C4-2B (cell line): ENCODE results near the gene ZNF830.
"Not testable (repeated sequence)": the region's sequence is repeated elsewhere in the genome, so short reads cannot be mapped to it uniquely, and the experiment has no call there.

Experiments
- H3K27ac ChIP-seq: fragments of 450-650 bp; 2 replicates; pipeline ENCODE4 v1.5.1; 2017
- ZFX ChIP-seq: fragments of 450-650 bp; IDR thresholded peaks from 2 replicates; pipeline ENCODE4 v1.6.1; 2017
- TF ChIP-seq, protein P1 (sequence below): fragments of 450-650 bp; conservative IDR thresholded peaks from 2 replicates; pipeline ENCODE4 v1.5.1; 2017; ENCODE audit warnings: mild to moderate bottlenecking

ZNF830 gene

DNA sequence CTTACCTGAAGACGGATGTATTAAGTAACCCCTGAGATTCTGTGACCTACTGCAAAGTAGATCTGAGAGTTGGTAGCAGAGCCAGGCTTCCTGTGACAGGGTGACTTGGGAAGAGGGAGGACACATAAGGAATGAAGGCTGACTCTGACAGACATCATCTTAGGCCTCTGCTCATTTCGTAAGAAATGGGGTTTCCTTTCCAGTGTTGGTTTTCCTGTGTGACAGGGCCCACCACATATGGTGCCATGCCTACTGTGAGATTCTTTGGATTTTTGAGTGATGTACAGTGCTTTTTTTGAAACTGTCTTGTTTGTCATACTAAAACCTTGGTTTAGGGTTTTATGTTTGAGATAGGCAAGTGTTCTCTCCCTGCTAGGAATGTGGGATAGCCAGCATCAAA is 31.7 kb downstream of the ZNF830 start:
- TF ChIP-seq, protein P1, sequence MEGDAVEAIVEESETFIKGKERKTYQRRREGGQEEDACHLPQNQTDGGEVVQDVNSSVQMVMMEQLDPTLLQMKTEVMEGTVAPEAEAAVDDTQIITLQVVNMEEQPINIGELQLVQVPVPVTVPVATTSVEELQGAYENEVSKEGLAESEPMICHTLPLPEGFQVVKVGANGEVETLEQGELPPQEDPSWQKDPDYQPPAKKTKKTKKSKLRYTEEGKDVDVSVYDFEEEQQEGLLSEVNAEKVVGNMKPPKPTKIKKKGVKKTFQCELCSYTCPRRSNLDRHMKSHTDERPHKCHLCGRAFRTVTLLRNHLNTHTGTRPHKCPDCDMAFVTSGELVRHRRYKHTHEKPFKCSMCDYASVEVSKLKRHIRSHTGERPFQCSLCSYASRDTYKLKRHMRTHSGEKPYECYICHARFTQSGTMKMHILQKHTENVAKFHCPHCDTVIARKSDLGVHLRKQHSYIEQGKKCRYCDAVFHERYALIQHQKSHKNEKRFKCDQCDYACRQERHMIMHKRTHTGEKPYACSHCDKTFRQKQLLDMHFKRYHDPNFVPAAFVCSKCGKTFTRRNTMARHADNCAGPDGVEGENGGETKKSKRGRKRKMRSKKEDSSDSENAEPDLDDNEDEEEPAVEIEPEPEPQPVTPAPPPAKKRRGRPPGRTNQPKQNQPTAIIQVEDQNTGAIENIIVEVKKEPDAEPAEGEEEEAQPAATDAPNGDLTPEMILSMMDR = no peak
- TF ChIP-seq ZFX = no peak

DNA sequence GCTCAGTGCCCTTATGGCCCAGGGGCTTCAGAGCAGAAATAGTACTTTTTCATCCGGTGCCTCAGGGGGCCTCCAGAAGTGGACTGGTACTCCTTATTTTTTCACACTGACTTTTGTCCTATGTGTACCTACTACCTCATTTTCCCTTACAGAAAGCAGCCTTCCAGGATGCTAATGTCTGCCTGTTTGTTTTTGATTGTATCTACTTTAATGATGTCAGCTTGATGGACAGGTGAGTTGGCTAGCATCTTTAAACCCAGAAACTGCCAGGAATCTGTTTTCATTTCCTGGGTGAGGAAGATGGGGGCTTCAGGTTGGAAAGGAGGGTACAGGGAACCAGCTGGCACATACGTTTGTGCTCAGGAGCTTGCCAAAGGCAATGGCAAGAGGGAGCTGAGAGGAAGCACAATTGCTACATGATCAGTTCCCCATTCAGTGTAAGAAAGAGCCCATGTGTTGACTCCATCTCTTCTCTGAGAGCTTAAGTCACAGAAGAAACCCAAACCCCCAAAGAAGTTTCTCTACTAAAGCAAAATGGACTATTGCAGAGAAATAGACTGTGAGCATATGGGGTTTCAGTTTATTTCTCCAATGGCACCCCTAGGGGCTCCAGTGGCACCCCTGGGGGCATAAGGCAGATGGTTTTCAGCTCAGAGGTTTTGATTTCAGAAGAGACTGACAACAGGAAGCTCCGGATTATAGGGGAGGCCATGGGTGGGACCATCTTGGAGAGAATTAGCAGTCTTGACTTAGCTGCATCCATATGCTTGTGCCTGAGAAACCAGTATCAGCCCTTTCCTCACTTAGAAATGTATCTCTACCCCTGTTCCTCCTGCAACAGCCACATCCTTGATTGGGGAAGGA is 35.3 kb downstream of the ZNF830 start:
- H3K27ac ChIP-seq = peak overlapping the region; percentile 91
- TF ChIP-seq, protein P1 = no peak
- no peak for TF ChIP-seq ZFX

More for the DNA sequence above, 31.7 kb downstream of the ZNF830 start:
- no peak overlapping the region for H3K27ac ChIP-seq

DNA sequence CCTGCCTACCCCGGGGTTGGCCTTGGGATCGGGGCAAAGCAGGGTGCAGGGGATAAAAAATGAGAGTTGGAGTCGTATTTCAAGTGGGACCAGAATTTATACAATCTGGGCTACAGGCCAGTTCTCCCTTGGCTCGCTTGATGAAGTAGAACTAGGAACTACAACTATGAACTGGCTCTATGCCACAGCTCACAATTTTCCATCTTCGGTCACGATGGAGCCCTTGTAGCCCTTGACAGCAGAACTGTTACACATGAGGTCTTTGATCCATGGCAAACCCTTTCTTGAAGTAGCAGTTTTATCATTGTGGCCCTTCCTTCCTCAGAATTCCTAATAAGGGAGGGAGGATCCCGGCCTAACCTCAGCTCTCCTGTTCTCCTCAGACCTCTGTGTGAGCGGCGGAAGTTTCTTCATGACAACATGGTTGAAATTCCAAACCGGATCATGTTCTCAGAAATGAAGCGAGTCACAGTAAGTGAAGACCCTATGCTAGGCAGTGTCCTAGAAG is 36.1 kb downstream of the ZNF830 start:
- peak overlapping the region; percentile 91 for H3K27ac ChIP-seq
- TF ChIP-seq, protein P1 = no peak
- TF ChIP-seq ZFX = no peak

DNA sequence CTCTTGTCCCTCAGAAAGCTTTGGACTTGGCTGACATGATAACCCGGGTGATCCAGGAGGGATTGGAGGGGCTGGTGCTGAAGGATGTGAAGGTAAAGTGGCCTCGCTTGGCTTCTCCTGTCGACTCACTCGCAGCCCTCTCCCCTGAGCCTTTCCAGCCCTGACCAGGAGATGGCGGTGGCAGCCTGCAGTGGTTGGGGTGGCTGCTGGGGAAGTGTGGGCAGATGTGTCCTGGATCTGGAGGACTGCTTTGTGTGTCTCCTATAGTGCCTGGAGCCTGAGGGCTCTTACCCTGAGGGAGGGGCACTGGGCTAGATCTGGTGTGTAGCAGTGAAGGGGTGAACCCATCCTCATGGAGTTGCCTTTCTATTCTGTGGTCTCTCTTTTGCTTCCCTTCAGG is 36.9 kb downstream of the ZNF830 start:
- TF ChIP-seq, protein P1 = peak; percentile 64
- TF ChIP-seq ZFX = no peak
- peak overlapping the region; percentile 91 for H3K27ac ChIP-seq

DNA sequence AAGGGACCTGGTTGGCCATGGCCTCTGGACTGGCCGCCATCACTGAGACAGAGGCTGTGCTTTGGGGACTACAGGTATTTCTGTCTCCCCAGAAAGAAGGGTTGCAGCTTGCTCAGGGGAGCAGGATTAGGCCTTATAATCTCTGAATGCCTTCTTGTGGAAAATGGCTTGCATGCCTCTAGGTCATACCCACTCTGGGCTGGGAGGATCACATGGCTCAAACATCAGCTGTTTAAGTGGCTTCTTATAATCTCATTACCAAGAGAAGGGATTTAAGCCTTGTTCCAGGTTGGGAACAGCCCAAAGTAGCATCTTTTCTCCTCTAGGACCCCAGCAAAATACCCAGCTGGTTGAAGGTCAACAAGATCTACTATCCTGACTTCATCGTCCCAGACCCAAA is 38.1 kb downstream of the ZNF830 start:
- TF ChIP-seq, protein P1 = no peak
- no peak for TF ChIP-seq ZFX
- H3K27ac ChIP-seq = no peak overlapping the region

DNA sequence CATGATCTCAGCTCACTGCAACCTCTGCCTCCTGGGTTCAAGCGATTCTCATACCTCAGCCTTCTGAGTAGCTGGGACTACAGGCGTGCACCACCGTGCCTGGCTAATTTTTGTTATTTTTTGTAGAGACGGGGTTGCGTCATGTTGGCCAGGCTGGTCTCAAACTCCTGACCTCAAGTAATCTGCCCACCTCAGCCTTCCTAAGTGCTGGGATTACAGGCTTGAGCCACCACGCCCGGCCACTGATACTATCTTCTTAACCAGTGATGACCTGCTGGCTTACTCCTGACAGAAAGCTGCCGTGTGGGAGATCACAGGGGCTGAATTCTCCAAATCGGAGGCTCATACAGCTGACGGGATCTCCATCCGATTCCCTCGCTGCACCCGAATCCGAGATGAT is 39.6 kb downstream of the ZNF830 start:
- not testable (repeated sequence) for H3K27ac ChIP-seq

DNA sequence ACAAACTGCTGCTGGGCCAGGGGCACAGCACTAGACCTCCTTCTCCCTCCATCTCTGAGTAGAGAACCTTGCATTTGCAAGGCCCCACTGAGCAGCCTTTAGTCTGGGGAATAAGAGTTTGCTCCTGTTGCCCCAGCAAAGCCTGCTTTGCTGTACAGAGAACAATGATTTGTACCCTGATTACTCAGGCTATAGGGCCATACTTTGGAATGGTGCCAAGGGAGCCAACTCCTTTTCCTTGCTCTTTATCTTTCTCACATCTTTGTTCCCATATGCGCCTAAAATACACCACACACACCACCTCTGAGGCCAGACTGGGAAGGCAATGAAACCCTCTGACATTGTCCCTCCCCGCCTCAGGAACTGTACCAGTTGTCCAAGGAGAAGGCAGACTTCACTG is 40.2 kb downstream of the ZNF830 start:
- peak overlapping the region; percentile 6 for H3K27ac ChIP-seq
- TF ChIP-seq ZFX = no peak
- TF ChIP-seq, protein P1 = no peak
